GM10248 (cell line): ENCODE measurements around the gene RNFT2.

Experiments used
- CTCF ChIA-PET: fragments of 300-600 bp; sonication (Branson Sonifier 250); formaldehyde crosslinking; extraction: SDS; loops from one replicate; lab custom pipeline; 2021; ENCODE audit warnings: antibody characterized with exemption; lab: Yijun Ruan, JAX
- POLR2A ChIA-PET: fragments of 350-650 bp; sonication (Branson Sonifier 250); formaldehyde crosslinking; extraction: SDS; loops from one replicate; lab custom pipeline; 2020; ENCODE audit warnings: antibody characterized with exemption; lab: Yijun Ruan, JAX
- DNase-seq: peaks from one replicate; pipeline ENCODE4 v3.0.0; 2012; ENCODE audit errors: extremely low spot score
- CTCF ChIP-seq: IDR thresholded peaks from 2 replicates; pipeline ENCODE4 v1.5.1; 2012; ENCODE audit warnings: mild to moderate bottlenecking, low read depth; ENCODE audit errors: extremely low read depth, missing control alignments, control extremely low read depth

Gene RNFT2

GRCh38 chr12:116726694-116727093, 11.4 kb upstream of the RNFT2 start:
- TF ChIP-seq CTCF = no peak
- ChIA-PET POLR2A (interaction anchor here (0.6 kb wide), 1 partner anchor 409 kb away, joined by 4 read pairs; no protein-coding TSS in a partner anchor), CTCF (interaction anchor here (1.1 to 2.3 kb wide), 4 partner anchors 18 to 441 kb away, joined by 3 to 13 read pairs (median 6); no protein-coding TSS in a partner anchor)
- DNase-seq = no peak

- no peak for TF ChIP-seq CTCF
- ChIA-PET POLR2A (no interaction called here), CTCF (interaction anchor here (0.7 to 2.3 kb wide), 6 partner anchors 11 to 729 kb away, joined by 3 to 13 read pairs (median 3); no protein-coding TSS in a partner anchor)
- no peak for DNase-seq
Measured at GRCh38 chr12:116727261-116727660, 10.9 kb upstream of the RNFT2 start.

GRCh38 chr12:116727891-116728290, 10.2 kb upstream of the RNFT2 start:
- POLR2A ChIA-PET = no interaction called here
- DNase-seq = no peak
- no peak for TF ChIP-seq CTCF
- CTCF ChIA-PET = interaction anchor here (0.7 to 1.4 kb wide), 4 partner anchors 12 to 730 kb away, joined by 3 read pairs; no protein-coding TSS in a partner anchor

GRCh38 chr12:116731801-116732200, 6.3 kb upstream of the RNFT2 start:
- ChIA-PET POLR2A (no interaction called here), CTCF (interaction anchor here (1.6 to 2.1 kb wide), 3 partner anchors 10 to 28 kb away, joined by 6 to 11 read pairs (median 7); no protein-coding TSS in a partner anchor)
- no peak for DNase-seq
- no peak for TF ChIP-seq CTCF

- ChIA-PET CTCF (no interaction called here), POLR2A (no interaction called here)
- no peak for TF ChIP-seq CTCF
- no peak for DNase-seq
Measured at GRCh38 chr12:116734156-116734768, 3.9 kb upstream of the RNFT2 start.

GRCh38 chr12:116735084-116735483, 3.0 kb upstream of the RNFT2 start:
- POLR2A ChIA-PET = no interaction called here

More at GRCh38 chr12:116735084-116735483, 3.0 kb upstream of the RNFT2 start:
- CTCF ChIA-PET = no interaction called here
- no peak for DNase-seq
- TF ChIP-seq CTCF = no peak
